Natural killer cell (primary cell): Measurements from ENCODE around the gene CWC25. TPM values are rescaled to one million over a fixed set of nuclear protein-coding genes. Genes with fewer than 3 reads are reported as not detected.

Source experiments
- ATAC-seq, 3 donors: fragments of 150-1000 bp in 2 of 3; fragments of 200-7000 bp in 1 of 3; cut with Tn5 transposase; 1 replicate in 1 of 3; 2 replicates in 2 of 3; pipeline ENCODE4 v1.10.0; 2021; ENCODE audit warnings: mild to moderate bottlenecking in 2 of 3, moderate library complexity in 2 of 3
- DNase-seq, 2 donors: peaks; one replicate each; pipeline versions ENCODE4 v3.0.0 to v3.0.0-alpha.2; 2013 to 2021; ENCODE audit warnings: mixed read lengths in 1 of 2
- H3K27ac ChIP-seq: one replicate; pipeline ENCODE4 v1.5.1; 2013; ENCODE audit warnings: mild to moderate bottlenecking, low read length
- H3K27me3 ChIP-seq: one replicate; pipeline ENCODE4 v1.6.1; 2013; ENCODE audit warnings: low read length; ENCODE audit not compliant: control insufficient read depth, insufficient read depth
- H3K36me3 ChIP-seq: one replicate; pipeline ENCODE4 v1.6.1; 2013; ENCODE audit warnings: low read length; ENCODE audit not compliant: control insufficient read depth, insufficient read depth
- H3K4me1 ChIP-seq: one replicate; pipeline ENCODE4 v1.6.1; 2013; ENCODE audit warnings: low read length; ENCODE audit not compliant: control insufficient read depth, insufficient read depth
- H3K4me3 ChIP-seq: one replicate; pipeline ENCODE4 v1.5.1; 2013; ENCODE audit warnings: low read length
- H3K9me3 ChIP-seq: one replicate; pipeline ENCODE4 v1.6.1; 2013; ENCODE audit warnings: low read length; ENCODE audit not compliant: control insufficient read depth, insufficient read depth
- H3K27ac Mint-ChIP-seq, 2 donors: one replicate each; pipeline ENCODE4 v1.8.0; 2022; ENCODE audit warnings: mild to moderate bottlenecking in 2 of 2, mixed read lengths in 2 of 2, moderate library complexity in 1 of 2
- H3K27me3 Mint-ChIP-seq, 2 donors: one replicate each; pipeline ENCODE4 v1.8.0; 2022; ENCODE audit warnings: low read depth in 2 of 2, mixed read lengths in 2 of 2
- H3K36me3 Mint-ChIP-seq: one replicate; pipeline ENCODE4 v1.8.0; 2022; ENCODE audit warnings: mixed read lengths
- H3K4me1 Mint-ChIP-seq, 2 donors: one replicate each; pipeline ENCODE4 v1.8.0; 2022; ENCODE audit warnings: mixed read lengths in 2 of 2
- H3K4me3 Mint-ChIP-seq: one replicate; pipeline ENCODE4 v1.8.0; 2022; ENCODE audit warnings: mild to moderate bottlenecking, moderate library complexity, mixed read lengths
- H3K9me3 Mint-ChIP-seq, 2 donors: one replicate each; pipeline ENCODE4 v1.8.0; 2022; ENCODE audit warnings: mixed read lengths in 2 of 2
- WGBS: methylation state at CpG from one replicate; pipeline ENCODE4 v1.1.7; 2013; ENCODE audit warnings: missing lambda C conversion rate; ENCODE audit not compliant: insufficient coverage; 5-methylcytosine and 5-hydroxymethylcytosine counted together
- intact Hi-C: fragments of 100-400 bp; cut with micrococcal nuclease; formaldehyde crosslinking; loops from one replicate; pipeline ENCODE4 v1.14.2; 2022
- total RNA-seq, 4 donors: library from RNA; stranded (reverse); fragments of 120-200 nt in 1 of 4; gene quantifications; one replicate each; pipeline versions ENCODE4 v1.2.3 to v1.2.4, GENCODE V29; 2013 to 2022
- TF ChIP-seq, protein P1 (sequence below): fragments of 200-600 bp; IDR thresholded peaks from one replicate; pipeline ENCODE4 v1.8.0; 2022; ENCODE audit warnings: antibody characterized with exemption

The CWC25 gene
- total RNA-seq, 3 donors from 2014 or later (not counting 1 experiment from before 2014, with no cell fraction given) = 63.8 to 79.4 (median 74.4) TPM

DNA sequence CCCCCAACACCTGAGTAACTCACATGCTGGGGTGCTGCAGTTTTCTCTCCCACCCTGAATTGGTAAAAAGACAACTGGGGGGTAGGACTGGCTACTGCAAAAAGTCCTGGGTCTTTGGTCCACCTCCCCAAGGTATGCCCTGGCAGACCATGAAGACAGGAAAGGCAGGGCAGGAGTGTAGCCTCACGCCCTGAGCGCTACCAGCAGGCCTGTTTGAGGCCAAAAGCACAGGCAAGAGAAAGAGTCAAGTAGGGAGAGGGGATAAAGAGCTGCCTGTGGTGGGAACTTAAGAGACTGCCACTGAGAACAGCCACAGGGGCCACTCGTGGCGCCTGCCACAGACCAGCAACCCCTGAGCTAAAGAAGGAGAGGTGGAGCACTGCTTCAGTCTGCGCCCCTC lies 58.8 kb downstream of the CWC25 start:
- H3K27me3 ChIP-seq = no peaks in the 10 kb centered on the region
- WGBS = 94% methylated on average over 5 of the region's 5 CpGs
- Mint-ChIP-seq H3K4me3 (no peak overlapping the region), H3K9me3 (no peaks in the 10 kb centered on the region), H3K4me1 (peaks cover 4 to 8% of the 10 kb centered on the region in 2 donors), H3K27ac (peak overlapping the region; percentile 5 to 40), H3K36me3 (peaks cover 19% of the 10 kb centered on the region), H3K27me3 (no peaks in the 10 kb centered on the region)
- intact Hi-C loops = no loop called here
- H3K4me1 ChIP-seq = no peaks in the 10 kb centered on the region
- TF ChIP-seq, protein P1, sequence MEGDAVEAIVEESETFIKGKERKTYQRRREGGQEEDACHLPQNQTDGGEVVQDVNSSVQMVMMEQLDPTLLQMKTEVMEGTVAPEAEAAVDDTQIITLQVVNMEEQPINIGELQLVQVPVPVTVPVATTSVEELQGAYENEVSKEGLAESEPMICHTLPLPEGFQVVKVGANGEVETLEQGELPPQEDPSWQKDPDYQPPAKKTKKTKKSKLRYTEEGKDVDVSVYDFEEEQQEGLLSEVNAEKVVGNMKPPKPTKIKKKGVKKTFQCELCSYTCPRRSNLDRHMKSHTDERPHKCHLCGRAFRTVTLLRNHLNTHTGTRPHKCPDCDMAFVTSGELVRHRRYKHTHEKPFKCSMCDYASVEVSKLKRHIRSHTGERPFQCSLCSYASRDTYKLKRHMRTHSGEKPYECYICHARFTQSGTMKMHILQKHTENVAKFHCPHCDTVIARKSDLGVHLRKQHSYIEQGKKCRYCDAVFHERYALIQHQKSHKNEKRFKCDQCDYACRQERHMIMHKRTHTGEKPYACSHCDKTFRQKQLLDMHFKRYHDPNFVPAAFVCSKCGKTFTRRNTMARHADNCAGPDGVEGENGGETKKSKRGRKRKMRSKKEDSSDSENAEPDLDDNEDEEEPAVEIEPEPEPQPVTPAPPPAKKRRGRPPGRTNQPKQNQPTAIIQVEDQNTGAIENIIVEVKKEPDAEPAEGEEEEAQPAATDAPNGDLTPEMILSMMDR = no peak
- ATAC-seq (no peak), DNase-seq (no peak)
- H3K4me3 ChIP-seq = no peak overlapping the region
- peaks cover 71% of the 10 kb centered on the region for H3K36me3 ChIP-seq
- no peak overlapping the region for H3K27ac ChIP-seq
- no peaks in the 10 kb centered on the region for H3K9me3 ChIP-seq

DNA sequence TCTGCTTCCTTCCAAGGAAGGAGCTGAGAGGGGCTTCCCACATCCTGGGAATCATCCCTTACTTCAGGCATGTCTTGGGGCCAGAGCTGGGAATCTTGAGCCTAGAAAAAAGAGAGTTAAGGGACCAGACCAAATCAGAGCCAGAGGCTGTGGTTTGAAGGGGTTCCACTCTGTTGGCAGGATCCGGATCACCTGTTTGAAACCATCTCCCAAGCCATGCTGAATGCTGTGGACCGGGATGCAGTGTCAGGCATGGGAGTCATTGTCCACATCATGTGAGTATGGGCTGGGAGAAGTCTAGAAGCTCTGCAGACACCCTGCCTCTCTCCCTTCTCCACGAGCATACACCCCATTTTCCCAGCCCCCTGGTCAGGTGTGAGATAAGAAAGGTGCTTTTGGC lies 62.9 kb downstream of the CWC25 start:
- no peaks in the 10 kb centered on the region for H3K27me3 ChIP-seq
- H3K4me3 Mint-ChIP-seq = no peak overlapping the region
- peaks cover 74% of the 10 kb centered on the region for H3K36me3 ChIP-seq
- no peak overlapping the region for H3K4me3 ChIP-seq
- DNase-seq = no peak
- no peak for ATAC-seq
- TF ChIP-seq, protein P1 = no peak
- peaks cover 6 to 10% of the 10 kb centered on the region in 2 donors for H3K4me1 Mint-ChIP-seq
- no peak overlapping the region for H3K27ac ChIP-seq
- no peaks in the 10 kb centered on the region for H3K4me1 ChIP-seq
- H3K9me3 Mint-ChIP-seq = no peaks in the 10 kb centered on the region
- H3K27me3 Mint-ChIP-seq = no peaks in the 10 kb centered on the region
- 98% methylated on average over 3 of the region's 3 CpGs for WGBS
- H3K27ac Mint-ChIP-seq = peak overlapping the region; percentile 4 to 55
- no peaks in the 10 kb centered on the region for H3K9me3 ChIP-seq
- H3K36me3 Mint-ChIP-seq = peaks cover 8% of the 10 kb centered on the region
- intact Hi-C loops = no loop called here

DNA sequence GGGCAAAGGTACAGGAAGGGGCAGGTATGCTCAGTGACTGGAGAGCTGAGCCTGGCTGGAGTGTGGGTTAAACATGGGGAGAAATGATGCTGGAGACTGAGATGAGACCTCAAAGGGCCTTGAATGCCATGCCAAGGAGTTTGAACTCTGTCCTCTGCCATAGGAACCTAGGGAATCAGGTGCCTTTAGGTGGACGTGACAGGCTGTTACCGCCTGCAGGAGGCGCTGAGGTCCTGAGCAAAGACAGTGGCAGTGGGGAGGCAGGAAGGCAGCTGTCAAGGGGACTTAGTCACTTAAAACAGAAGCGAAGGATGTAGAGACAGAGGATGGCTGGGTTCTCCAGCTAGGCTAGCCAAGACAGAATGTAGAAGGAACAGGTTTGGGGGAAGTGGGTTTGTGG lies 63.5 kb downstream of the CWC25 start:
- peaks cover 68% of the 10 kb centered on the region for H3K36me3 ChIP-seq
- peak in 1 of 2 donors; percentile 54 for DNase-seq
- H3K27ac Mint-ChIP-seq = peak overlapping the region; percentile 4 to 55

More for the DNA sequence above, 63.5 kb downstream of the CWC25 start:
- TF ChIP-seq, protein P1 = no peak
- Histone ChIP-seq H3K4me3 (no peak overlapping the region), H3K27ac (no peak overlapping the region), H3K4me1 (no peaks in the 10 kb centered on the region), H3K9me3 (no peaks in the 10 kb centered on the region), H3K27me3 (no peaks in the 10 kb centered on the region)
- peak in 1 of 3 donors; percentile 42 for ATAC-seq
- Mint-ChIP-seq H3K36me3 (peaks cover 8% of the 10 kb centered on the region), H3K4me3 (no peak overlapping the region), H3K9me3 (no peaks in the 10 kb centered on the region), H3K4me1 (peaks cover 6 to 10% of the 10 kb centered on the region in 2 donors), H3K27me3 (no peaks in the 10 kb centered on the region)
- 90% methylated on average over 4 of the region's 4 CpGs for WGBS
- intact Hi-C loops = no loop called here
